ENCODE measurements around the gene DNAAF8.

The DNAAF8 gene

DNA sequence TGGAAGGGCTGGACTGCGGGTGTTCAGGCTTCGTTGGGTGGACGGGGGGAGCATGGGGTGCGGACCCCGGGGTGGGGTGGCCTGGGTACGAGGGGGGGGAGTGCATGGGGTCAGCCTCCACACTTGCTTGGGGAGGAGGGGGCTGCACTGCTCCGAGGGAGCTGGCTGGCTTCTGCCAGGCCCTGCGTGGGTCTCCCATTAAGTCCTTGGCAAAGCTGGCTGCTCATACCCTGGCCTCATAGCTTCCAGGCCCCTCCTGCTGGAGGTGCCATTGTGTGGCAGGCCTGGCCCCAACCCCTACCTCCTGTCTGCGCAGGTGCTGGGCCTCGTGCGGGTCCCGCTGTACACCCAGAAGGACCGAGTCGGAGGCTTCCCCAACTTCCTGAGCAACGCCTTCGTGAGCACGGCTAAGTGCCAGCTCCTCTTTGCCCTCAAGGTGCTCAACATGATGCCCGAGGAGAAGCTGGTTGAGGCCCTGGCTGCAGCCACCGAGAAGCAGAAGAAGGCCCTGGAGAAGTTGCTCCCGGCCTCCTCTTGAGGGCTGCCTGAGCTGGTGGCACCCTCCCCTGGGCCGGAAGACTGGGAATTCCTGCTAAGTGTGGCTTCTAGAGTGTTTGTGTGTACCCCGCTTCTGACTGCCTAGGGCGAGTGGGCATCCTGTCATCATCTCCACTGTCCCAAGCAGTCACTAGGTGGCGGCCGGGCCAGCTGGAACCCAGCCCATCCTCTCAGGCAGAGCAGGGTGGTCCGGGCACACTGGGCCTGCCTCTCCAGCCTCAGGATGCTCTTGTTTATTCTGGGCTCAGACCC is 39.5 kb upstream of the DNAAF8 start:
- DNase-seq (ENCODE audit: insufficient read length, low spot score): no peak

DNA sequence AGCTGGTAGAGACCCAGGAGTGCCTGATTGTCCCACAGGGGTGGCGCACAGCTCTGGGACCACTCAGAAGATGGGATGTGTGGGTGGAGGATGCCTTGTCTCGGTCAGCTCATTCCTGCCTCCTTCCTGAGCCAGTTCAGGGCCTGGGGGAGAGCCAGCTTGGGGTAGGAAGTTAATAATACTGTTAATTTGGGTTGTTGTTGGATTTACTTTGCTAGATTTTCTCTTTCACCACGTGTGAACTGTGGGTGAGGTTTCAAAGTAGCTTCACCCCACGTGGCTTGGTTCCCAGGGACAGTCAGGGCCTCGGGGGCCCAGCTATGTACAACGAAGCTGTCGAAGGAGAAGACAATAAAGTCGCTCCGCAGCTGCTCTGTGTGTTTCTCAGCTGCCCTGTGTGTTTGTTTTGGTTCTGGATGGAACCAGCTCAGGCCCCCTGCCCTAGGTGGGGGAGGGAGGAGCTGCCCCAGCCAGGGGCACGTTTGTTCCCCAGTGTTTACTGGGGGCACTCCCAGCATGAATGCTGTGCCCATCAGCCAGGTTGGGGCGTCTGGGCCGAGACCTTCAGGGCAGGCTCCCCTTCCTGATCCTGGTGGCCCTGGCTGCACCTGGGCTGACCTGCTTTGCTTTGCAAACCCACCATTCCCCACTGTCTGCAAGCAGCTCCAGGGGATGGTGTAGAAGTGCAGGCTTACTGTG is 38.7 kb upstream of the DNAAF8 start:
- DNase-seq (ENCODE audit: insufficient read length, low spot score) (no peak), FAIRE-seq (no peak)

More for the DNA sequence above, 39.5 kb upstream of the DNAAF8 start:
- FAIRE-seq: no peak

DNA sequence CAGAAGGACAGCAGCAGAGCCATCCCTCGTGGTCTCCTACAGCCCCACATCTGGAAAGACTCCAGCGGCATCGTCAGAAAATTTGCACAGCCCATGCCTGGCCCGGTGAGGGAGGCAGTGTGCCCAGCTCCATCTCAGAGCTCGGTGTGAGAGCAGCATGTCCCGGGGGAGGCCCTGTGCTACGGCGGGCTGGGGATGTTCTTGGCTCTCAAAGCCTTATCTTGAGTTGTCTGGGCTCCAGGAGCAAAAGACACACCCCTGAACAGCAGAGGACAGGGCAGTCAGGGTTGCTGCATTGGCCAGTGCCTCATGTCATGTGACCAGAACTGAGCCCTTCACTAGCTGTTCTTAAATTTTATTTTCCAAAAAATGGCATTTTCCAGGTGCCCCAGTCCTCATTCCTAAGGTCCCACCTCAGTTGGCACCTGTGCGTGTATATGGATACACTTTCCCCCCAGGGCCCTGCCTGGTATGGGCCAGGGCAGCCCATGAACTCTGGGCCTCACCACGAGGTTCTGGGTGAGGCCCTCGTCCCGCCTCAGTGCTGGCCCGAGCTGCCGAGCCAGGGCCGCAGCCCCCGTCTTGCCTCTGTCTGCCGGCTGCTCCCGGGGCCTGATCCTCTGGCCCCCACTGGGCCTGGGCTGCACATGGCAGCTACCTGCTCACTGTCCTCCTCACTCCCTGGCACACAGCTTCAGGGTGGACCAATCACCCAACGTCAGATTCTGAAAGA is 38.0 kb upstream of the DNAAF8 start:
- no peak for FAIRE-seq
- no peak for DNase-seq (ENCODE audit: insufficient read length, low spot score)

DNA sequence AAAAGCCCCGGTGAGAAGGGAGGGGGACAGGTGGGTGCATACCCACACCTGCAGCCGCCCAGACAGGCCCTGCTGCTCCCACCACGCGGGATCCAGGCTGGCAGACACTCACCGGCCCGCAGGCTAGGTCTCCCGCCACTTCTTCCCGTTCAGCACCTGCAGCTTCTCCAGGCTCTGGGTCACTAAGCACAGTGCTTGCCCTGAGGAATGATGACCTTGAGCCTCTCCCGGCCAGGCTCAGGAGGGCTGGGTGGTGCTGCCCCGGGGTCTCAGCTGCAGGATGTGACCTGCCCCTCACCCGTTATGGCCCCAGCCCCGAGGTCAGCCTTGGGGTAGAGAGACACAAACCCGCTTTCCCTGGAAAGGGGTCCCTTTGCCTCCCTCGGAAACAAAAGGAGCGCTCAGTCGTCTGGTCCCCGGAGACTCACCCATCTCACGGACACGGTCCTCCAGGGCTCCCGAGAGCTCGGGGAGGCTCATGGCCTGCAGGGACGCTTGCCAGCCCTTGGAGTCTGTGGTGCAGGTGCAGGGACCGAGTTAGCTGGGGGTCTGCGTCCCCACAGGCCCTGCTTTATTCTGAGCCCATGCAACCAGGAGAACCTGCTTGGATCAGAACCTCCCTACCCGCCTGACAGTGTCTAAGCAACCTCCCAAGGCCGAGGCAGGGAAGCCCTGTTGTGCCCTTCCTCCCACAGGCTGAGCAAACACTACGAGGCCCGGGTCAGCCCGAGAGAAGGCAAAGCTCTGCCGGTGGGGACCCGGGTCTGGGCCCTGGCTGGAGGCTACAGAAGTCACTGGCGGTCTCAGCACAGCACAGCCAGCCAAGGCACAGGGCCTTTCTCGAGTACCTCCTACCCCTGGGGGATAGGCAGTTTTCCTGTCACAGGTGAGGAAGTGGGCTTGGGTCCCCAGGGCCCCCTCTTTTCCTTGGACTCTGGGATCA is 37.2 kb upstream of the DNAAF8 start:
- FAIRE-seq (no peak), DNase-seq (ENCODE audit: insufficient read length, low spot score) (no peak)

DNA sequence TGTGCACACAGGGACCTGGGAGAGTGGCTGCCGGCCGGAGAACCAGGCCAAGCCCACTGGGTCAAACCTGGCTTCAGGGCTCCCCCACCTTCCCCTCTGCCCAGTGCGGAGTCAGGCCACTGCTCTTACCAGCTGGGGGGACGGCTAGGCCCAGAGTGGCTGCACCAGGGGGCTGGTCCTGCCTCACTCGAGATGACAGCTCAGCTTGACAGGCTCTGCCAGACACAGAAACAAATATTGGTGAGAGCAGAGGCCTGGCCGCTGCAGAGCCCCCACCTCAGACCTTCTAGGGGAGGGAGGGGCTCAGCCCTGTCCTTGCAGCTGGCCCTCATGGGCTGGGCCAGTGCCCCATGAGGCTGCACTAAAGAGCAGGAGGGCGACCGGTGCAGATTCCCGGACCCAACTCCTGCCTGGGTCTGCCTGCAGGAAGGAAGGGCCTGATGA is 36.5 kb upstream of the DNAAF8 start:
- FAIRE-seq (no peak), DNase-seq (ENCODE audit: insufficient read length, low spot score) (no peak)

DNA sequence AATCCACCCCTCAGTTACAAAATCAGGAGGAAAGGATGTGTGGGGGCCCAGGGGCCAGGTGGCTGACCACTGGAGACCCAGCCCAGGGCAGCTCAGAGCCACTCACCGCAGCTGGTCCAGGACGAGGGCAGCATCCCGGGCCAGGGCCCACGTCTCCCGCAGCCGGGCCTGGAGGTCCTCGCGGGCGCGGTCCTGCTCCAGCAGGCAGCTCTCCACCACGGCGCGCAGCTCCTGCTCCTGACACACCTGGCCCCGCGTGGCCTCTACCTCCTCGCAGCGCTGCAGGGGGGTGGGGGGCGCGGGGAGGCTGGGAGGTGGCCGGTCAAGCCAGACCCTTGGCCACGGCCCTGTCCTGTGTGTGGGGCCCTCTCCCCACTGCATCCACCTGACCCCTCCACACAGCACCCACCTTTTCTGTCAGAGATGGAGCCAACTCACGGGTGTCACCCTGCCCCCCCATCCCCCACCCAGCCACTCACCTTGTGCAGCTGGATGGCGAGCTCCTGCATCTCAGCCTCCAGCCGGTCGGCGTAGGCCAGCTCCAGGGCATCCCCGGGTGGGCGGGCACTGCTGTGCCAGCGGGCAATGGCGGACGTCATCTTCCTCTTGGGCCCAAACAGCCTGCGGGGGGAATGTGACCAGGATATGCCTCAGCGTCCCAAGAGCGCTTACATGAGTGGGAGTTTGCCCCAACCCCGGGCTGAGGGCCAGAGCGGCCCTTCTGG is 35.9 kb upstream of the DNAAF8 start:
- DNase-seq (ENCODE audit: insufficient read length, low spot score): no peak
- FAIRE-seq: no peak

DNA sequence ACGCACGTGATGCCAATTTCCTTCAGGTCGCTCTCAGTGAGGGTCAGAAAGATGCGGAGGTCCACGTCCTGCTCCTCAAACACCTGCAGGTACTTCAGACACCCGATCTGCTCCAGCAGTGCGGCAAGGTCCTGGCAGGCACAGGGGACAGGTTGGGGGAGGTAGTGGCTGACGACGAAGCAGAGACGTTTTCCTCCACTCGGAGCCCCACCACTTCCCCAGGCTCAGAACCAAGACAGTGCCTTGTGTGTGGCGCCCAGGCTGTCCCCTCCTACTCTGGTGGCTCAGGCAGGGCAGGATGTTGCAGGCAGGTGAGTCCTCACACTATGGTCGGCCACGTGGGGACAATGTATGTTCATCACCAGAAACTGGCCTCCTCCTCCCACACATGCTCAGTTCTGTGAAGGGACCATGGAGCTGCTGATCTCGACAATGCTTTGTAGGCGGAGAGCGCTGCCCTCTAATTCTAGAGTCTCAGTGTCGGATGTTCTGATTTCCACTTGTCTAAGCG is 35.2 kb upstream of the DNAAF8 start:
- DNase-seq (ENCODE audit: insufficient read length, low spot score) (no peak), FAIRE-seq (no peak)

DNA sequence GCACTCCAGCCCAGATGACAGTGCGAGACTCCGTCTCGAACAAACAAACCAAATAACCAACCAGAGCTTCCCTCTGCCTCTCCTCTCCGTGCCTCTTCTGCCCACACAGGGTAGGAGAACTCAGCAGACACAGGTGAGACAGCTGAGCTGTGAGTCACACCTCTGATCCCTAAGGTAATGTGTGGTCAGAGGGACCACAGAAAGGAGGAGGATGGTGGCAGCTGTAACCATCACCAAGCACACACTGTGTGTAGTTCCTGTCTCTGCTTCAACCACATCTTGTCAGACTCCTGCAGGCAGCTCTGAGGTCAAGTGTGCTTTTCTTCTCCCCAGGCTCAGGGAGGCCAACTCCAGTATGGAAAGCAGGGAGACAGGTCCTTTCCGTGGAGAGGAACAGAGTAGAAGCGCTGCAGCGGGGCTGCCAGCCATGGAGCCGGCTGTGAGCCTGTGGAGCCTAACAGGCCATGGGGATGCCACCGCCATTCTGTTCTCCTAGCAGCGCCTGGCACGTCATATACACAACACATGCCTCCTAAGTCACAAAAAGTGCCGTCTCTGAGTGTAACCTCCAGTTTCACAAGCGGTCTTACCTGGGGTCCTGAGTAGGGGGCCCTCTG is 33.8 kb upstream of the DNAAF8 start:
- no peak for DNase-seq (ENCODE audit: insufficient read length, low spot score)
- FAIRE-seq: no peak

DNA sequence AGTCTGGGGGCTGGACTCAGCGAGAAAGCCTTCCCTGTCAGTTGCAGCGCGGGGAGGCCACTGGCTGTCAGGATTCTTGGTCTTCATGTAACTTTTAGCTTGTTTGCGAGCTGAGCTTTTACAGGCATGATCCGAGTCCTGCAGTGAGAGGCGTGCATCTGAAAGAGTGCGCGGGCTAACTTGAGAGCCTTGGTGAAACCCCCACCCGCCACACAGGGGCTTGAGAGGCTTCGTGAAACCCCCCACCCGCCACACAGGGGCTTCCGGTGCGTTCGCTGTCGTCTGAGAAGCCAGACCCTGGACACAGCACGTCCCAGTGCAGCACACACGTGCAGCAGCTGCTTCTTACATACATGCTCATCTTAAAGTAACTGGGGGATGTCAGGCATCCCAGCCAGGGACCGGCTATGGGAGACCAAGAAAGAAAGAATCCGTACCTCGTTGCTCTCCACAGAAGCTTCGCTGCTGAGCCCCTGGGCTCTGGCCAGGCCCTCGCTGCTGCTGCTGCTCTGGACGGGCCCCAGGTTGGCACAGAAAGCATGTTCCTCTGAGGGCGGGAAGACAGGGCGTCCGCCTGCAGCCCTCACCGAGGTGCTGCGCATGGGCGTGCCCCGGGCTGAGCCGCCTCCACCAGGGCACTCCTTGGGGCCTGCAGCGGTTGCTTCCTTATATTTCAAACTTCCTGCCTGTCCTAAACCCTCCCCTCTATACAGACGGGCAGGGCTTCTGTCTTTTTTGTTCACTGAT is 33.2 kb upstream of the DNAAF8 start:
- DNase-seq (ENCODE audit: insufficient read length, low spot score) (no peak), FAIRE-seq (no peak)

DNA sequence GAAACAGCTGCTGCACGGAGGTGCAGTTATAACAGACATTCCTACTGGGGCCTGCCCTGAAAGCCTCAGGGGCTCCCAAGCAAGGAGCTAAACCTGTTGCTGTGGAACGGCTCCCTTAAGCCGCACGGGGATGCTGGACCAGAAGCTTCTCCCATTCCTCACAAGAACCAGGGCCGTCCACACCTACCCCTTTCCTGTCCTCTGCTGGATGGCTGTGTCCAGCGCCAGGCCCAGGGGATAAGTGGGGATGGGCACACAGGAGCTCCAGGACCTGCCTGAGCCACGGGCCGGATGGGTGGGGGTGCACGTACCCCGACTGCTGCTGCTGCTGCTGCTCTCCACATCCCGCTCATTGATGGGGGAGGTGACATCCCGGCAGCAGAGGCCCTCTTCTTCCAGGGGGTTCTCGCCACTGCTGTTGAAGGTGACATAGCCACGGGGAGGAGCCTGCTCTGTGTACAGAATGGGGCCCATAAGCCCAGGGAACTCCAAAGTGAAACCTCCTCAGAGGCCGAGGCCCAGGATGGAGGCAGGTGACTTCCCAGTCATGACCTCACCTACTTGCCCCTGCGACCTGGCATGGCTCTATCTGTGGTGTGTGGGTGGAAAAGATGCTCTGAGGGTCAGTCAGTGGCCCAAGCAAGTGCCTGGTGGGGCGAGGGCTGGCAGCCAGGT is 32.4 kb upstream of the DNAAF8 start:
- DNase-seq (ENCODE audit: insufficient read length, low spot score): no peak

DNA sequence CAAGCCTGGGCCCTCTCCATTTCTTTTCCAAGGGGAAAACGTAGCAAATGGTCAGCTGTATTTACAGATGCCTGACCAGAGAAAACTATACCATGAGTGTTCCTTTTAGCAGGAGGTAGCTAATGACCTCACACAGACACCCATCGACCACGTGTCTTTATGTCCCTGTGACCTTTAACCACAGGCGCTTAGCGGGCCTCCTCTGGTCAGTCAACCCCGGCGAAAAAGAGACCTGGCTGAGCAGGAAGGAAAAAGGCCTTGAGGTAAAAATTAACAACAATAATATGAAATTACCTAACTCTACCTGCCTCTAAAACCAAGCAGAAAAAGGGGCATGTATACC is 31.9 kb upstream of the DNAAF8 start:
- FAIRE-seq (no peak), DNase-seq (ENCODE audit: insufficient read length, low spot score) (no peak)

More for the DNA sequence above, 32.4 kb upstream of the DNAAF8 start:
- FAIRE-seq: no peak

DNA sequence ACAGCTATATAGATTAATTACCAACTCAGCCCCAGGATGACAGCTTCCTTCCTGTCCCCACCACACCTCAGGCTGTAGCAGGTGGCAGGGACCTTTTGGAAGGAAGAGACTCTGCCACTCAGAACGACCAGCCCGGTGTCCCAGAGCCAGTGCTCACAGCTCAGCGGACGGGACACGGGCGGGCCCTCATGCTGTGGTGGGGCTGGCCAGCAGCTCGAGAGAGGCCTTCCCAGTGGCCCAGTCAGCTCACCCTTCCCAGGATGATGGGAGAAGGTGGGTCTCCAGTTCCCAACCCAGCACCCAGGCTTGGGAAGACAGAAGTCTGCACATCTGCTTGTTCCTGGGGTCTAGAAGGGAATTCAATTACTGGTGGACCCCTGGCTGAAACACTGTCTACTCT is 30.4 kb upstream of the DNAAF8 start:
- DNase-seq (ENCODE audit: insufficient read length, low spot score): no peak
- no peak for FAIRE-seq

DNA sequence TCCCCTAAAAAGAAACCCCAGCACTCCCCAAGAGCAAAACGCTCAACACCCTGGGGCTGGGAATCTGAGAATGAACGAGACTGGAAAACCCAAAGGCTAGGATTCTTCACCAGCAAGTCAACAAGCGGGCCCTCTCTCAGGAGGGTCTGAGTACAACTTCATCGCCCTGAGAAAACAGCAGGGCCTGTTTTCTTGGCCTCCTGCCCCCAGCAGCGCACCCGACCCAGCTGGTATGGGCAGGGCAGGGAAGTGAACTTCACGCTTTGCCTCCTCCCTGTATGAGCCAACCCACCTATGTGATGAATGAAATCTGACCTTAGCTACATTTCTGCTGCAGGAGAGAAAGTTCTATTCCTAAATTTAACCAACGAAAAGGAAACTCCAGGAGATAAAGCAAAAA is 29.8 kb upstream of the DNAAF8 start:
- no peak for FAIRE-seq

DNA sequence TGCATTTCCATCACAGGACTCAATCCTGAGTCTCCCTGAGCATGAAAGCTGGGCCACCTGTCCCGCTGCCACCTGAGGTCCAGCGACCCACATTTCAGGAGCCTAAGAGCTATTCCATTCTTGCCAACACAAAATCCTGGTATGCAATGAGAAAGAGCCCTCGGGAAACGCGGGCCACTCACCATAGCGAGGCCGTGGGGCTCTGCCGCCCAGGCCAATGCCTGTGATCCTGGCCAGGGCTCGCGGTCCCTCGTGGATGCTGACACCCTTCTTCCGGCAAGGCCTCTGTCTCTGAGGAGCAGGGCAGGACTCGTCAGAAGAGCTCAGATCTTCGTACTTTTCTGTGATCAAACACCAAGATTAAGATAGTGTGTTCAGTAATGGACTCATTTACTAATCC is 29.4 kb upstream of the DNAAF8 start:
- no peak for DNase-seq (ENCODE audit: insufficient read length, low spot score)
- no peak for FAIRE-seq

More for the DNA sequence above, 29.8 kb upstream of the DNAAF8 start:
- DNase-seq (ENCODE audit: insufficient read length, low spot score): no peak

DNA sequence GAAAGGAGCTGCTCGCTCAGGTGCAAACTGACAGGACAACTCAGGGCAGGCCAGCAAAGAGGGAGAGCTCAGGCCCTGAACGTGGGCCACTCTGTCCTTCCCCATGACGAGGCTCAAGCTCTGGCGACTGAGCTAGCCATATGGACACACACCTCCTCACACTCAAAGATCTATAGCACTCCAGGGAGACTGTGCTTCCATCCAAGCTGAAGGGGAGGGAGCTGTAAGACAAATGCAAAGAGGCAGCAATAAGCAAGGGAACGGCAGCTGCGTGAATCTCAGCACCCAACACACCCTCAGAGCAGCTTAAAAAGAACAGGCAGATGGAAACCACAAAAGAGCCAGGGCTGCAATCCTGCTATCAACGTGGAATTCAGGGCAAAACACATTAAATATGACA is 27.5 kb upstream of the DNAAF8 start:
- no peak for FAIRE-seq

DNA sequence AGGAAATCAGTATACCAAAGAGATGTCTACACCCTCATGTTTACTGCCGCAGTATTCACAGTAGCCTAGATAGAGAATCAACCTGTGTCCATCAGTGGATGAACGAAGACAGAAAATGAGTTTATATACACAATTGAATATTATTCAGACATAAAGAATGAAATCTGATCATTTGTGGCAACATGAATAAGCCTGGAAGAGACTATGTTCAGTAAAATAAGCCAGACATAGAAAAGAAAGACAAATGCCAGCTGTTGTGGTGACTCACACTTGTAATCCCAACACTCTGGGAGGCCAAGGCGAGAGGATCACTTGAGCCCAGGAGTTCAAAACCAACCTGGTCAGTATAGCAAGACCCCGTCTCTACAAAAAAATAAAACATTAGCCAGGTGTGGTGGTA is 24.9 kb upstream of the DNAAF8 start:
- FAIRE-seq: no peak

More for the DNA sequence above, 27.5 kb upstream of the DNAAF8 start:
- no peak for DNase-seq (ENCODE audit: insufficient read length, low spot score)

DNA sequence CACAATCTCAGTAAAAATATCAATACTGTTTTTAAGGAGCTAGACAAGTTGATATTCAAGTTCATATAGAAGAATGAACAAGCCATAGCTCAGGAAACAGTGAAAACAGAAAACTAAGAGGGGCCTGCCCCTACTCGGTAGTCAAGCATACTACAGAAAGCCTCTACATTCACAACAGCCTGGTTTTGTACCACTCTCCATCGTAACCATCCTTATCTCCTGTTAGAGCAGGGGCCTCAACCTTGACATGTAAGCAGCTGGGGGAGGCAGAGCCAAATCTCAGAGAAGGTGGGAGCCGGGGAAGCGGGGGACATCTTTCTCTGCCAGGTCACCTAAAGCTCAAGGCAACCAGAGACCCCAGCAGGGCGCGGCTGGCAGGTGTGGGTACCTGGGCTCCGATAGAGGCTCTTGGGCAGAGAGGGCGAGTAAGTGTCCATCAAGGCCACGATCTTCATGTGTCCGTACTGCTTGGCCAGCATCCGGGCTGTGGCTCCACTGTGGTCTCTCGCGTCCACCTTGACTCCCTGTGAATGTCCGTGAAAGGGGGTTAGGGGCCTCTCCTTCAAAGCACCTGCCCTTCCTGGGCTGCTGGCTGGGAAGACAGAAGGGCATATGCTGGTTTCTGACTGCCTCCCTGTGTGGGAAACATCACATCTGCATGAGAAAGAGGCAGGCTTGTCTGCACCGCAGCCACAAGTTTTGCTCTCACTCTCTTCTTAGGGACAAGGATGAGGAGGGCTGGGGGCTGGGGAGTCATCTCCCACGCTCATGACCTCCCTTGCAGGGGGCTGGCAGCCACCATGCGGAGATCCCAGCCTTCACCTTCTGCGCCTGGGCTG is 20.5 kb upstream of the DNAAF8 start:
- FAIRE-seq: no peak
- DNase-seq (ENCODE audit: insufficient read length, low spot score): no peak

More for the DNA sequence above, 24.9 kb upstream of the DNAAF8 start:
- no peak for DNase-seq (ENCODE audit: insufficient read length, low spot score)
